ENCODE measurements around the gene SLC5A10.

Gene SLC5A10

DNA sequence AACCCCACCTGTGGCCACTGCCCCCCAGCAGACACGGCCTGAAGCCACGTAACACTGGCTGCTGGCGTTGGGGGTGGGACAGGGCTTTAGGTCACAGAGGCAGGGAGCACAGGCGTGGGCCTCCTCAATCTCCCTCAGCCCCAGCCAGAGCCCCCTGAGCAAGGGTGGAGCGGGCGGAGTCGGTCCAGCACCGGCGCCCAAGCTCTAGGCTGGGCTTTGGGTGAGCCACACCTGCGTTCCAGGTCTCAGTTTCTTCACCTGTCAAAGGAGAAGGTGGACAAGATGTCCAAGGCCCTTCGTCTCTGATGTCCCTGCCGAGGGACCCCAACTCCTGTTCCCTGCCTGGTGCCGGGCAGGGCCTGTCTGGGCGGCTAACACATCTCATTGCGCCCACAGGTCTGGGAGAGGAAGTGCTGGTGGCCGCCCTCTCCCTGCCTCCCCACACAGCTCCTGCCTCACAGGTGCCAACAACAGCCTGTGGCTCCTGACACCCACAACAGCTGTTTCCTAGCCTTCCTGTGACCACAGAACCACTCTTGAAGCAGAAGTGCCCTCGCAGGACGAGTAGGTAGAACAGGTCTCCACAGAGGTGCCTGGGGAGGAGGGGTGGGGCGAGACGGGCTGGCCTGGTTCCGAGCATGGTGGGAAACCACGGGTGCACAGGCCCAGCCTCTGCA lies 40.6 kb downstream of the SLC5A10 start:
- WGBS, 2 experiments: 94 to 95% methylated on average over 22 of the region's 22 CpGs
- Histone ChIP-seq H3K27ac (ENCODE audit: insufficient read depth, low read depth, low read length, poor library complexity, severe bottlenecking) (no peak overlapping the region), H3K36me3 (ENCODE audit: control insufficient read depth, insufficient read depth, low read length) (no peaks in the 10 kb centered on the region), H3K9me3 (ENCODE audit: control insufficient read depth, low read length) (no peaks in the 10 kb centered on the region), H3K4me1 (ENCODE audit: control insufficient read depth, insufficient read depth, low read length) (no peaks in the 10 kb centered on the region), H3K4me3 (ENCODE audit: insufficient read depth, low read depth, low read length) (no peak overlapping the region), H3K27me3 (ENCODE audit: control insufficient read depth, insufficient read depth, low read length, poor library complexity, severe bottlenecking) (no peaks in the 10 kb centered on the region)

DNA sequence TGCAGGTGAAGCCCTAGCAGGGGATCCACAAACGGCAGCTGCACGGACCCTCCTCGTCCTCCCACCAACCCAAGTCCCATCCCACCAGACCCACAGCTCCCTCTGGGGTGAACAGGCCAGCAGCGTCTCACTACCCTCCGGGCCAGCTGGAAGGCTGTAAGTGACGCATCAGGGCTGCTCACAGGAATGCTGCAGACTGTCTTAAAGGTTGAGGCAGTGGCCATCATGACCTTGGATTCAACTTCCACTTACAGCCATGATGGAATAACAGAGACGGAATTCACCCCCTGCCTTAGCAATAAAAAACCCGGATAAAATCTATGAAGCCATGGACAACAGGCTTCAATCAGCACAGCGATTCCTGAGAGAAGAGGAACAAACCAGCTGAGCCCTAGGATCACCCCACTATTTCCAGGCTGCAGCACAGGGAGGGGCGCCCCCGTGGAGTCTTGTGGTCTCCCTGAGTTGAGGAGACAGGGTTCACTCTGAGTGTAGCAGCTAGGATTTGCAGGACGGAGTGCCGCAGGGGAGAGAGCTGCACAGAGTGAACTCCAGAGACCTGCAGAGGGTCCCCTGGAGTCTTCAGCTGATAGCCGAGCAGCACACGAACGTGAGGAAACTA lies 42.1 kb downstream of the SLC5A10 start:
- H3K4me1 ChIP-seq (ENCODE audit: control insufficient read depth, insufficient read depth, low read length): no peaks in the 10 kb centered on the region
- 89 to 90% methylated on average over 16 of the region's 16 CpGs for WGBS, 2 experiments
- no peak overlapping the region for H3K27ac ChIP-seq (ENCODE audit: insufficient read depth, low read depth, low read length, poor library complexity, severe bottlenecking)
- H3K4me3 ChIP-seq (ENCODE audit: insufficient read depth, low read depth, low read length): no peak overlapping the region
- H3K27me3 ChIP-seq (ENCODE audit: control insufficient read depth, insufficient read depth, low read length, poor library complexity, severe bottlenecking): no peaks in the 10 kb centered on the region
- H3K36me3 ChIP-seq (ENCODE audit: control insufficient read depth, insufficient read depth, low read length): no peaks in the 10 kb centered on the region
- H3K9me3 ChIP-seq (ENCODE audit: control insufficient read depth, low read length): no peaks in the 10 kb centered on the region

DNA sequence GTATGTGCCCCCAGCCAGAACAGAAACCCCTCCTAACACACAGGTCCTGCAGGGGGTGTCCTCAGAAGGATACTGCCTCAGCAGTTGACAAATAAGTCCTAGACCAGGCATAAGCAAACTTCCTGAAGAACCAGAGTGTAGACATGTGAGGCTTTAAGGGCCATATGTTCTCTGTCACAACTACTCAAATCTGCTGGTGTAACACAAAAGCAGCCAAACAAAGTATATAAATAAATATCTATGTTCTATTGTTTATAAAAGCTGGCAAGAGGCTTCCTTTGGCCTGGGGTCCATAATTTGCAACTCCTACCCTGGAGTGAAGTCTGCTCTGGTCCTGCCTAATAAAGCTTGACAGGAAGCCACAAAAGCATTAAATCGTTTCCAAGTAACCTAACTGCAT lies 42.7 kb downstream of the SLC5A10 start:
- Histone ChIP-seq H3K27ac (ENCODE audit: insufficient read depth, low read depth, low read length, poor library complexity, severe bottlenecking) (no peak overlapping the region), H3K4me1 (ENCODE audit: control insufficient read depth, insufficient read depth, low read length) (no peaks in the 10 kb centered on the region), H3K27me3 (ENCODE audit: control insufficient read depth, insufficient read depth, low read length, poor library complexity, severe bottlenecking) (no peaks in the 10 kb centered on the region), H3K36me3 (ENCODE audit: control insufficient read depth, insufficient read depth, low read length) (no peaks in the 10 kb centered on the region), H3K9me3 (ENCODE audit: control insufficient read depth, low read length) (no peaks in the 10 kb centered on the region), H3K4me3 (ENCODE audit: insufficient read depth, low read depth, low read length) (no peak overlapping the region)
- WGBS, 2 experiments: 84 to 88% methylated on average over 1 of the region's 1 CpG

GRCh38 chr17:18995220-18995619 lies 43.3 kb downstream of the SLC5A10 start:
- Histone ChIP-seq H3K4me3 (ENCODE audit: insufficient read depth, low read depth, low read length) (no peak overlapping the region), H3K36me3 (ENCODE audit: control insufficient read depth, insufficient read depth, low read length) (no peaks in the 10 kb centered on the region), H3K27me3 (ENCODE audit: control insufficient read depth, insufficient read depth, low read length, poor library complexity, severe bottlenecking) (no peaks in the 10 kb centered on the region), H3K27ac (ENCODE audit: insufficient read depth, low read depth, low read length, poor library complexity, severe bottlenecking) (no peak overlapping the region), H3K4me1 (ENCODE audit: control insufficient read depth, insufficient read depth, low read length) (no peaks in the 10 kb centered on the region), H3K9me3 (ENCODE audit: control insufficient read depth, low read length) (no peaks in the 10 kb centered on the region)
- 92 to 95% methylated on average over 2 to 3 of the region's 3 CpGs for WGBS, 2 experiments

DNA sequence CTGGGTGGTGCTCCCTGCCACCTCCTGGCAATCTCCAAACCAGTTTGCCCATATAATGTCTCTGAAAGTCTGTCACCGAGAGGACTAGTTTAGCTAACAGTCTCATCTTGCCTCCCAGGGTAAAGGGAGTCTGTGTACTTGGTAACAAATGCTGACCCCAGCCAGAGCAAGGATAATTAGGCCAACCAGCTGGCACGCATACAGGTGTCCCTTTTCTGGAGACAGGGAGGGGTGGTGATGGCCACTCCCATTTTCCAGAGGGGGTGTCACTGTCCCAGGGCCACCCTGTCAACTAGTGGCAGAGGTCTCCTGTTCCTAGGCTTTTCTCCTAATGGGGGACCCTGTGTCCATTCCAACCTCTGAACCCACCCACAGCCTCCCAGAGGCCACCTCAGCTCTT lies 44.5 kb downstream of the SLC5A10 start:
- Histone ChIP-seq H3K4me1 (ENCODE audit: control insufficient read depth, insufficient read depth, low read length) (no peaks in the 10 kb centered on the region), H3K27ac (ENCODE audit: insufficient read depth, low read depth, low read length, poor library complexity, severe bottlenecking) (no peak overlapping the region), H3K27me3 (ENCODE audit: control insufficient read depth, insufficient read depth, low read length, poor library complexity, severe bottlenecking) (no peaks in the 10 kb centered on the region), H3K9me3 (ENCODE audit: control insufficient read depth, low read length) (no peaks in the 10 kb centered on the region), H3K4me3 (ENCODE audit: insufficient read depth, low read depth, low read length) (no peak overlapping the region), H3K36me3 (ENCODE audit: control insufficient read depth, insufficient read depth, low read length) (no peaks in the 10 kb centered on the region)
- WGBS, 2 experiments: 94 to 95% methylated on average over 2 of the region's 2 CpGs

DNA sequence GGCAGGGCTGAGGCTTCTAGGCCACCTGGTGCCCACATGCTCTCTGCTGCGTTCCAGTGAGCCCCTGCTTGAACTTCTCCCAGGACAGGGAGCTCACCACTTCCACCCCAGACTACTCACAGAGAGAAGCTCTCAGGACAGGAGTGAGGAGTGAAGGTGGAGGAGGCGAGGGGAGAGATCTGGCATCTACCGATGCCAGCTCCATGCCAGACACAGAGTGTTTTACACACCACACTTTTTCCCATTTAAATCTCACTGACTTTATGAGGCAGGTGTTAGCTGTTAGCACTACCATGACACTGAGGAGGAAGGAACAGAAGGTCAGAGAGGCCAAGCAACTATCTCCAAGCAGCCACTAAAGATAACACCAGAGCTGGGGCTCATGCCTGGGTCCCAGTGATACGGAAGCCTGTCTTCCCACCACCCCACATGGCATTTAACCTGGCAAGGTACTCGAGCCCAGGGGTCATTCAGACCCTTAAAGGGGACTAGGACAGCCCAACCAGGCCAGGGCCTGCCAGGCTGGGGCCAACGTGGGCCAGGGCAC lies 45.8 kb downstream of the SLC5A10 start:
- 90 to 94% methylated on average over 5 to 6 of the region's 6 CpGs for WGBS, 2 experiments

DNA sequence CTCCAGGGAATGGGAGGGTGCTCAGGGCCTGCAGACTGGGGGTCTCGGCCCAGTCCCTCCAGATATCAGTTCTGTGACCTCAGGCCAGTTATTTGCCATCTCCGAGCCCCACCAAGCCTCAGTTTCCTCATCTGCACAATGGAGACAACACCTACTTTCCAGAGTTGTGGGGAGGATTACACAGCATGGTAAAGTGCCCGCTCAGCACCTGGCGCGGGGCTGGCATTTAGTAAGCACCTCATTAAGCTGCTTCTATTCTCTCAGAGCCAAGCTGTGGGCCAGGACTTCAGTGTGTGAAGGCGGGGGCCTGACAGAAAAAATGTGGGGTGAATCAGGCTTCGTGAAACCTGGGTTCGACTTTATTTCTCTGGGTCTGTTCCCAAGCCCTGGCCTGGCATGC lies 47.4 kb downstream of the SLC5A10 start:
- WGBS, 2 experiments: 94 to 95% methylated on average over 8 of the region's 8 CpGs
- Histone ChIP-seq H3K27me3 (ENCODE audit: control insufficient read depth, insufficient read depth, low read length, poor library complexity, severe bottlenecking) (no peaks in the 10 kb centered on the region), H3K4me1 (ENCODE audit: control insufficient read depth, insufficient read depth, low read length) (peaks cover 14% of the 10 kb centered on the region), H3K9me3 (ENCODE audit: control insufficient read depth, low read length) (no peaks in the 10 kb centered on the region), H3K27ac (ENCODE audit: insufficient read depth, low read depth, low read length, poor library complexity, severe bottlenecking) (no peak overlapping the region), H3K36me3 (ENCODE audit: control insufficient read depth, insufficient read depth, low read length) (no peaks in the 10 kb centered on the region), H3K4me3 (ENCODE audit: insufficient read depth, low read depth, low read length) (no peak overlapping the region)

More for the DNA sequence above, 45.8 kb downstream of the SLC5A10 start:
- Histone ChIP-seq H3K27ac (ENCODE audit: insufficient read depth, low read depth, low read length, poor library complexity, severe bottlenecking) (no peak overlapping the region), H3K27me3 (ENCODE audit: control insufficient read depth, insufficient read depth, low read length, poor library complexity, severe bottlenecking) (no peaks in the 10 kb centered on the region), H3K36me3 (ENCODE audit: control insufficient read depth, insufficient read depth, low read length) (no peaks in the 10 kb centered on the region), H3K4me1 (ENCODE audit: control insufficient read depth, insufficient read depth, low read length) (peaks cover 7% of the 10 kb centered on the region), H3K4me3 (ENCODE audit: insufficient read depth, low read depth, low read length) (no peak overlapping the region), H3K9me3 (ENCODE audit: control insufficient read depth, low read length) (no peaks in the 10 kb centered on the region)

- Histone ChIP-seq H3K9me3 (ENCODE audit: control insufficient read depth, low read length) (no peaks in the 10 kb centered on the region), H3K27me3 (ENCODE audit: control insufficient read depth, insufficient read depth, low read length, poor library complexity, severe bottlenecking) (peaks cover 1% of the 10 kb centered on the region), H3K4me1 (ENCODE audit: control insufficient read depth, insufficient read depth, low read length) (peaks cover 14% of the 10 kb centered on the region), H3K27ac (ENCODE audit: insufficient read depth, low read depth, low read length, poor library complexity, severe bottlenecking) (no peak overlapping the region), H3K4me3 (ENCODE audit: insufficient read depth, low read depth, low read length) (no peak overlapping the region), H3K36me3 (ENCODE audit: control insufficient read depth, insufficient read depth, low read length) (no peaks in the 10 kb centered on the region)
- 92 to 95% methylated on average over 6 of the region's 6 CpGs for WGBS, 2 experiments
Measured at GRCh38 chr17:18999911-19000310, 47.9 kb downstream of the SLC5A10 start.

DNA sequence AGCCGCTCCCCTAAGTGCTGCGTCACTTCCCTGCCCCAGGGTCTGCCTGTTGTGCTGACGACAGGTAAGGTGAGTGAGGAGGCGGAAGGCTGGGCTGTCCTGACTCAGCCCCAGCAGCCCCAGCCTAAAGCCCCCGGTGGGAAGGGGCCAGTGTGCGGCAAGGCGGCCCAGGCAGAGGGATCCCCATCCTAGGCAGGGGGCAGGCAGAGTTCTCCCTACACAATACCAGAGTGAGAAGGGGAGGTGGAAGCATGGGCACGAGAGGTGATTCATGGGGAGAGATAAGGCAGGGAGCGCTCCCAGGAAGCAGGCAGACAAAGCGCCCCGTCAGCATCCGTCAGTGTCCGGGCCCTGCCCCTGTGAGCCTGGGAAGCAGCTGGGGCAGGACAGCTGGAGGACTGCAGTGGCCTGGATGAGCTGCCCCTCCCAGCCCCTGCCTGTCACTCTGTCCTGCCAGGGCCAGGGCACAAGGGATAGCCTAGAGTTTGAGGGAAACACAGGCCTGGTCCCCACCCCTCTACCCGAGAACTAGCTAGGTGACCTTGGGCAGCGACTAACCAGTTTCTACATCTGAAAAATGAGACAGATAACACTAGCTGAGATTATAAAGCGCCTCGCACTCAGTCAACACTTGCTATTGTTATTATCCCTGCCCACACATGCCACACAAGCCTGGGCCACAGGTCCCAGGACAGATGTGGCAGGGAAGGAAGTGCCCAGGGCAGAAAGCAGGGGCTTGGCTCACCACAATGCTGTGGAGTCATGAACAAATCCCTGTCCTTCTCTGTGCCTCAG lies 48.8 kb downstream of the SLC5A10 start:
- WGBS, 2 experiments: 89 to 91% methylated on average over 17 of the region's 17 CpGs
- no peak overlapping the region for H3K27ac ChIP-seq (ENCODE audit: insufficient read depth, low read depth, low read length, poor library complexity, severe bottlenecking)
- H3K4me1 ChIP-seq (ENCODE audit: control insufficient read depth, insufficient read depth, low read length): peaks cover 14% of the 10 kb centered on the region
- no peaks in the 10 kb centered on the region for H3K36me3 ChIP-seq (ENCODE audit: control insufficient read depth, insufficient read depth, low read length)
- peaks cover 4% of the 10 kb centered on the region for H3K27me3 ChIP-seq (ENCODE audit: control insufficient read depth, insufficient read depth, low read length, poor library complexity, severe bottlenecking)
- no peaks in the 10 kb centered on the region for H3K9me3 ChIP-seq (ENCODE audit: control insufficient read depth, low read length)
- no peak overlapping the region for H3K4me3 ChIP-seq (ENCODE audit: insufficient read depth, low read depth, low read length)
